GM03348 (cell line): ENCODE results near the gene LIF.

ENCODE experiments used
- DNase-seq: peaks from one replicate; pipeline ENCODE4 v3.0.0; 2012; ENCODE audit warnings: low spot score

Gene LIF

DNA sequence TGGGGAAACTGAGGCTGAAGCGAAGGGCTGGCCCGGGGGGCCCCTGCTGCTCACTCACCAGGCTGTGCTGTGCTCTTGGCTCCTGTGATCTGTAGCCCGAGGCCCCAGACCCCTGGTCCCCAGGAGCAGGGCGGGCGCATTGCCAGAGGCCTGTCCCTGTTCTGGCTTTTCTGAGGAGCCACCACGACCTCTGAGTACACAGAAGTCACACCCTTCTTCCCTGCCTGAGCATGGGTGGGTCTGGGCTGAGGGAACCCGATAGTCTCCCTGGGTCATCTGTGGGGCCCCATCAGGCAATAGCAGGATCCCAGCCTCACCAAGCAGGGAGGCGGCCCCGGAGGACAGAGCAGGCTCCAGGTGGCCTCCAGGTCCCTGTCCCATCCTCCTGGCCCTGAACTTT is 37.6 kb upstream of the LIF start:
- DNase-seq, result no peak

DNA sequence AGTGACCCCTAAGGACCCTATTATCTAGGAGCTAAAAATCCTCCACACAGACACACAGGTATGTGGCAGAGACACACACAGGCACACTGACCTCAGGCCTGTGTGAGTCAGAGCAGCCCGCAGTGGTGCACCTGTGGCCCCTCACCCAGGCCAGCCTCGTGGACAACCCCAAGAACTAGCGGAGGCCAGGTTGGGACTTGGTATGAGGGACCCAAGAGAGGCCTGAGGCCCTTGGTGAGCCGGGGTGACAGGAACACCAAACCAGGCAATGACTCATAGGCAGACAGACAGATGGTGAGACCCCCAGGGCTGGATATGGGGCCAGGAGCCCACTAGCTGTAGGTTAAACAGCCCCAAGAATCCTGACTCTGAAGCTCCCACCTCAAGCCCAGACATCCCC is 36.8 kb upstream of the LIF start:
- no peak for DNase-seq

DNA sequence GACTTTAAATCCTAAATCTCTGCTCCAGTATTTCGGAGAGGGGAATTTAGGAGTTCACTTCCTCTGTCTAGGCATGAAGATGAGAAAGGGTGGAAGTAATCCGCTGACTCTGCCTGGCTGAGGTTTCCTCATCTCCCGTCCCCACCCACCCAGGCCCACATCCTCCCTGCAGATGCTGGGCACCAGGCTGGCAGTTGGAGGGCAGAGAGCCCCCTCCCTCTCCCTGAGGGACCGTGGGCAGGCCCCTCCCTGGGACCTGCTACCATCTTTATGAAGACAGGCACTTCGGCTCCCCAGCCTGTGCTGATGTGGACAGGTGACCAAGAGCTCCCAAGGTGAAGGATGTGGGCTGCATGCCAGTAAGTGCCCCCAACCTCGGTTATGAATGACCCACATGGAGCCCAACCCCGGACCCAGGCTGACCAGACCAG is 36.1 kb upstream of the LIF start:
- DNase-seq, result no peak

DNA sequence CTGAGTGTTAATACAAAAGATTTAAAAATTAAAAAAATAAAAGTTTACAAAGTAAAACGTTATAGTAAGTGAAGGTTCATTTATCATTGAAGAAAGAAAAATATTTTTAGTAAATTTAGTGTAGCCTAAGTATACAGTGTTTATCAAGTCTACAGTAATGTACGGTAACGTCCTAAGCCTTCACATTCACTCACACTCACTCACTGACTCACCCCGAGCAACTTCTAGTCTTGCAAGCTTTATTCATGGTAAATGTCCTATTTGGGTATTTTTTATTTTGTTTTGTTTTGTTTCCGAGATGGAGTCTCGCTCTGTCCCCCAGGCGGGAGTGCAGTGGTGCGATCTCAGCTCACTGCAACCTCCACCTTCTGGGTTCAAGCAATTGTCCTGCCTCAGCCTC is 33.9 kb upstream of the LIF start:
- DNase-seq, result no peak

DNA sequence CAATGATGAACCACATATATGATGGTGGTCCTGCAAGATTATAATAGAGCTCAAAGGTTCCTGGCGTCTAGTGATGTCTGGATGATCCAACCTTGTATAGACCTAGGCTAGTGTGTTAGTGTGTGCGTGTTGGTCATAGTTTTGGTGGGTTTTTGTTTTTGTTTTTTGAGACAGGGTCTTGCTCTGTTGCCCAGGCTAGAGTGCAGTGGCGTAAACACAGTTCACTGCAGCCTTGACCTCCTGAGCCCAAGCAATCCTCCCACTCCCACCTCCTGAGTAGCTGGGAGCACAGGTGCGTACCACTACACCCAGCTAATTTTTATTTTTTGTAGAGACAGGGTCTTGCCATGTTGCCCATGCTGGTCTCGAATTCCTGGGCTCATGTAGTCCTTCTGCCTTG is 33.4 kb upstream of the LIF start:
- DNase-seq, result no peak

DNA sequence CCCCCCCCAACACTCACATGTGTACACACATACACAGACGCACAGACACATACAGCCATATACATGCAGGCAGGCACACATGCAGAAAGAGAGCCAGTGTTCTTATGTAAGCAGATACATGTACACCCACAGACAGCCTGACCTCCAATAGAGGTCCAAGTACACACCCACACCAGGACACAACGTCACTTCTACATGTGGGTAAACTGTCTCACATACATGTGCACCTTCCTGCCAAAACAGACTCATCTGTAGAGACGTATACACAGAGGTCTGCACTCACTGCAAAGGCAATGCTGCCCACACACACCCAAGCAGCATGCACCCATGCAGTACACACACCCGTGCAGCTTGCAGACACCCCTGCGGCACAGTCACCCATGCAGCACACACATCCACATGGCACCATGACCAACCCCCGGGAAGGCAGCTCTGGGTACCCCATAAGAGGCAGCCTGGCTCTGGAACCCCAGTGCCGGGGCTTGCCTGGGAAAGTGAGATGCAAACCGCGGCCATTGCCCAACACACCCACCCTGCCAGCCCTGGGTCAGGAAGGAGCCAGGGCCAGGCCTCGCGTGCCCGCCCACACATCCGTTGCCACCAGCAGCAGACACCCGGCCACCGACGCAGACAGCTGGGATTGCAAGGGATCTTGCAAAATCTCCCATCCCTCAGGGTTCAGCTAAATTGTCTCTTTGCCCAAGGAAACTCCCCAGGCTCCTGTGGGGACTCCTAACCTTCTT is 32.7 kb upstream of the LIF start:
- peak; percentile 70 for DNase-seq

DNA sequence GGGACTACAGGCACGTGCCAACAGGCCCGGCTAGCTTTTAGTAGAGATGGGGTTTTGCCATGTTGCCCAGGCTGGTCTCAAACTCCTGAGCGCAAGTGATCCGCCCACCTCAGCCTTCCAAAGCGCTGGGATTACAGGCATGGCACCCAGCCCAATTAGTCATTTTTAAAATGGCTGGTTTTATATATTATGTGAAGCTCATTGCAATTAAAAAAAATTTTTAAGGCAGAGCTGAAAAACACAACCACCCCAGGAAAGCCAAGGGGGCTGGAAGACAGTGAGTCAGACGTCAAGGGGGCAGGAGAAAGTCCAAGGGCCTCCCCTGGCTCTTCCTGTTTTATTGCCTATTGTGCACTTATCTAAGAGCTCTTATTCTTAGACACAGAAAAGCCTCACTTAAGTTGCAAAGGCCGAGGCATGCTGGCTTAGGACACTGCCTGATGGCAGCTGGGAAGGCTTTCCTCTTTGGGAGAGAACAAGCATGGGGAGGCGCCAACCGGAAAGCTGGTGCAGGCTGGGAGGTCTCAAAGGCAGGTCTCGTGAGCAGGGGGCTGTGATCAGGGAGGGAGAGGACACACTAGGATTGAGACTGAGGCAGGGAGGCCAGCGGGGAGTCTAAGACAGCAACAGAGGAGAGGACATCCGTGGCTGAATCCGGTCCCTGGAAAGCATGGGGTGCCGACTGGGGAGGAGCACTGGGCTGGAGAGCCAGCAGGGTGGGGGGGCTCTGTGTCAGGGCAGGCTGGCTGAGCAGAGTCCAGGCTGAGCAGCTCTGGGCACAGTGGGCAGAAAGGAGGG is 31.2 kb upstream of the LIF start:
- peak; percentile 75 for DNase-seq

DNA sequence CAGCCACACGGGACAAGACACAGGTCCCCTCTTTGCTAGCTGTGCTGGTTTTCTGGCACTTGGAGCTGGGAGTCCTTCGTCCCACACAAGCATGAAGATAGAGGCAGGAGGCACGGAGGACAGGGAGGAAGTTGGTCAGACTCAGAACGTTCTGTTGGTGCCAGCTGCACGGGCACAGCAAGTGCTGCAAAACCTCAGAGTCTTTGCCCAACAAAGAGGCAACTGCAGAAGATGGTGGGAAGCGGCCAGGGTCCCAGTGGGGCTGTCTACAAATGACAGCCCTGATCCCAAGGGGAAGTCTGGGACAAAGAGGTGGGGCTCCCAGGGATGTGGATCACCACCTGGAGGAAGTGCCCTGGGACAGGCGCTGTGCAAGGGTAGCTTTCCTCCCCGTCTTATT is 29.5 kb upstream of the LIF start:
- no peak for DNase-seq

DNA sequence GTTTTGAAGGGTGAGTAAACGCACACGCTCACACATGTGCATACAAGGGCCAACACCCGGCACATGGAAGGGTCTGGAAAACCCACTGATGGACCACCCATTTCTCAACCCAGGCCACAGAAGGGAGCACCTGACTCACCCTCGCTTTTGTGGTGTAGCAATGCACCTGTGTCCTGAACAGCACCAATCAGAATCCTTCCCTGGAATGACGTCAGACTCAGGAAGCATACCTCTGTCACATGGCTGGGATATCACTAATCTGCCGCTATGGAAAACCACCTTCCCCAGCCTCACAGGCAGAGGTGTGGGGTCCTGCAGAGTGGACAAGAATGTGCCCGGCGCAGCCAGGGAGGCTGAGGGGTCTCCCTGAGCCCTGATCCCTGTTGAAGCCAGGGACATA is 29.1 kb upstream of the LIF start:
- no peak for DNase-seq

DNA sequence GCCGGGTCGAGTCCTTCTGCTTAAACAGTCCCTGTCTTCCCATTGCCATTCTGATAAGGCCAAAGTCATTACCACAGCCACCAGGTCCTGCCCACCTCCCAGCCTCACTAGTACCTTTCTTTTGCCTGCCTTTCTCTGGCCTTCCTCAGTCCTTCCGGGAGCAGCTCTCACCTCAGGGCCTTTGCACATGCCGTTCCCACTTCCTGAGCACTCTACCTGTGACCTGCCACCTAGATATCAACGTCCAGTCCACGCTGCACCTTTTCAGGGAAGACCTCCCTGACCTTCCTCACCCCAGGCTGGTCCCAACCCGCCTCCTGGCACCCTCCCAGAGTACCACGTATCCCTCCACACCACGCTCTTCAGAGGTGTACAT is 27.9 kb upstream of the LIF start:
- DNase-seq, result no peak

DNA sequence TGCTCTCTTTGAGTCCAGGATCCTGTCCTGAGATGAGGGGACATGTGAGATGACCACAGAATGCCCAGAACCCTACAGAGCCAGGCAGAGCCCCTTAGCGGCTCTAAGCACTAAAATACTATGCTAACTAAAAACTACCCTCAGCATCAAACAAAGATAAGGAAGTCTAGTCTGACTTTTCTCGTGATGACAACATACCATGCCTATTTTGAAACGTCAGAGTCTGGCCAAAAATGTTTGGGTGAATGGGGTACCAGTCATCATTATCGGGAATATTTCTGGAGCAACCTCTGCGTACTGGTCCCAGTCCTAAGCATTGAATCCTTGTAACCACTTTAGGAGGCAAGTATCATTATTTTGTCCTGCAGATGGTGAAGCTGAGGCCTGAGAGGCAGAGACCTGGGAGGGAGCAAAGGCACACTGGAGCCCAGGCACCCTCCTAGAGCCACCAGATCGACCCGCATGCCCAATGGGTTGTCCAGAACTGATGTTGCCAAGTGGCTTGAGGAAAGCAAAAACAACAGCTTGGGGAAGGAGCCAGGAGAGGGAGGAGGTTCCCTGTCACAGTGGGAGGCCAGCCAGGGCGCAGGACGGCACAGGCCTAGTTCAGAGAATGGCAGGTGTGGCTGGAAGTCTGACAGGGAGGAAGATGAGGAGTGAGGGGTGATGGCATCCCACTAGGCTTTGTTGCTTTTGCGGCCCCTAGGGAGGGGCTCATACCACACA is 27.3 kb upstream of the LIF start:
- DNase-seq, result no peak

DNA sequence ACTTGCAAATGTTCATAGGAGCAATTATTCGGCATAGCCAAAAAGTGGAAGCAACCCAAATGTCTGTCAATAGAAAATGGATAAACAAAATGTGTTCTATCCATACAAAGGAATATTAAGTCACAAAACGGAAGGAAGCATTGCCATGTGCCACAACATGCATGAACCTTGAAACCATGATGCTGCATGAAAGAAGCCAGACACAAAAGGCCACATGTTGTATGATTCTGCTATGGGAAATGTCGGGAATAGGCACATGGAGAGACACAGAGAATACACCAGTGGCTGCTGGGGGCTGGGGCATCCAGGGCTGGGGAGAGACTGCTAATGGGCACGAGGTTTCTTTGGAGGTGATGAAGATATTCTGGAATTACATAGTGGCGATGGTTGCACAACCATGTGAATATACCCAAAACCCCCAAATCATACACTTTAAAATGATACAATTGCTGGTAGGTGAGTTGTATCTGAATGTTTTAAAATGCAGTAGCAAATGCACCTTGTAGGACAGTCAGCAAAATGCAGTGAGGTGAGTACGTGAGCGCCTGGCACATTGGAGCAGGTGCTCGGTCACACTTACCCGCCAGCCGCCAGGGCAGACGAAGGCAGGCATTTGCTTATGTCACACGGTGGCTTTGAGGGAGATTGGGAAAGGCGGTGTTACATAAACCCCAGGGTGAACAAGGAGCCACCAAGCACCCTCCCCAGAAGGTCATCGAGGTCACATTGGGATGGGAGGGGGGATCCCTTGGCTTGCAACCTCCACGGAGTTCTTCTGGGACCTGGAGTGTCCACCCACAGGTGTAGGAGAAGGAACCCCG is 26.4 kb upstream of the LIF start:
- DNase-seq, result no peak

DNA sequence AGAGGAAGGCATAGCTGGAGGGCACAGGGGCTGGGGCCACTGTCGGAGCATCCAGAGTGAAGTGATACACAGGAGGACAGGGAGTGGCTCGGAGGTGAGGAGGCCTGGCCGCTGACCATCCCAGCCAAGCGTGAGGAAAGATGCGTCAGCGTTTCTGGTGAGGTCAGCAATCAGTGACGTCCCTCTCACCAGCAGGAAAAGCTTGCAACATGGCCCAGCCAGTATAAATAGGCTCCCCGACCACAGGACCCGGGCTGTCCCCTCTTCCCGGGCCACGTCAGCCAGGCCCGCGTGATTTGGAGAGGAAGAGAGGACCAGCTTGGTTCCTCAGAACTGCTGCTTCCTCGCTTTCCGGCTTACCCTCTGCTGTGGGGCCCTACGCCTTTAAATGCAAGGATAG is 24.3 kb upstream of the LIF start:
- no peak for DNase-seq

DNA sequence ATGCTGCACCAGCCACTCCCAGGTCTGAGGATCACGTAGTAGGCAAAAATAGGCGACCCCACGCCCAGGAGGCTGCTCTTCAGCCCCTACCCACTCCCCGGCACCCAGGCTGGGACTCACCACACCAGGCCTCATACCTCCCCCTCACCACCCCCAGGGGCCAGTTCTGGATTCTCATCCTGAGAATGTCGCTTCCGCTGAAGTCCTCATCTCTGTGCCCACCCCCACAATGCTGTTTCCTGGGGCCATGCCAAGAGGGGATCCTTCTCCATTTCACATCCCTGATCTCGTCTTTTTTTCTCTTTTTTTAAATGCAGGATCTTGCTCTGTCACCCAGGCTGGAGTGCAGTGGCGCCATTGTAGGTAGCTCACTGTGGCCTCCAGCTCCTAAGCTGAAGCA is 21.8 kb upstream of the LIF start:
- no peak for DNase-seq

DNA sequence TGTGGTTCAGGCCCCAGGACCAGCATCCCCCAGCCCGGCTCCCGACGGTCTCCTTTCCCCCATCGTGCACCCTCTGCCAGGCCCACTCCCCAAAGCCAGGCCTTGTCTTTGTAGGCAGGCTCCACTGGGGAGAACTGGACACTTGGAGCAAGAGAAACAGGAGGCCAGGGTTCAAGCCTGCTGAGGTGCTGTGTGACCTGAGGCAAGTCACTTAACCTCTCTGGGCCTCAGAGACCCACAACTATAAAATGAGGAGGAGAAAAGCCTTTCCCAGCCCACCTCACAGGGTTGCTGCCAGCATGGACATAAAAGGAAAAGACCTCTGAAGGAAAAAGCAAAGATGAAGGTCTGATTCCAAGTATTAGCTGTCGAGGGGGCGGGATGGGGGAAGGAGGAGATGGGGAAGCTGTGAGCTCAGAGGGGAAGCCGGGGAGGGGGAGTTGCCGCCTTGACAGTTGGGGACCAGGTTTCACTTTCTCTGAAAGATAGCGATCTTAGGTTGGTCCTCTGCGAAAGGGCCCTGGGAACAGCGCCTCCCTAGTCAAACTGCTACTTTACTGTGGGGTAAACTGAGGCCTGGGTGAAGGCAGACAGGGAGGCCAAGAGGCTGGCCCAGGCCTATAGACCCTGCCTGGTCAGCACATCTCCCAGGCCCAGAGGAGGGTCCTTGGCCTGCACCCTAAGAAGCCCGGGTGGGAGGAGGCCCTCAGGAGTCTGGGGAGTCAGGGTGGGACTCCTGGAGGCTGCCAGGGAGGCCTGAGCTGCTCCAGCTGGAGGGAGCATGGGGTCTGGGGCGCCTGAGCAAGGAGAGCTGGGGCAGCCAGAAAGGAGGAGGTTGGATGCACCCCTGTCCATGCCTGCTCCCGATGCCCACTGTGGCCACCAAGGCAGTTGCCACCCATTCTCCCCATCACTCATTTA is 21.1 kb upstream of the LIF start:
- DNase-seq, result no peak

DNA sequence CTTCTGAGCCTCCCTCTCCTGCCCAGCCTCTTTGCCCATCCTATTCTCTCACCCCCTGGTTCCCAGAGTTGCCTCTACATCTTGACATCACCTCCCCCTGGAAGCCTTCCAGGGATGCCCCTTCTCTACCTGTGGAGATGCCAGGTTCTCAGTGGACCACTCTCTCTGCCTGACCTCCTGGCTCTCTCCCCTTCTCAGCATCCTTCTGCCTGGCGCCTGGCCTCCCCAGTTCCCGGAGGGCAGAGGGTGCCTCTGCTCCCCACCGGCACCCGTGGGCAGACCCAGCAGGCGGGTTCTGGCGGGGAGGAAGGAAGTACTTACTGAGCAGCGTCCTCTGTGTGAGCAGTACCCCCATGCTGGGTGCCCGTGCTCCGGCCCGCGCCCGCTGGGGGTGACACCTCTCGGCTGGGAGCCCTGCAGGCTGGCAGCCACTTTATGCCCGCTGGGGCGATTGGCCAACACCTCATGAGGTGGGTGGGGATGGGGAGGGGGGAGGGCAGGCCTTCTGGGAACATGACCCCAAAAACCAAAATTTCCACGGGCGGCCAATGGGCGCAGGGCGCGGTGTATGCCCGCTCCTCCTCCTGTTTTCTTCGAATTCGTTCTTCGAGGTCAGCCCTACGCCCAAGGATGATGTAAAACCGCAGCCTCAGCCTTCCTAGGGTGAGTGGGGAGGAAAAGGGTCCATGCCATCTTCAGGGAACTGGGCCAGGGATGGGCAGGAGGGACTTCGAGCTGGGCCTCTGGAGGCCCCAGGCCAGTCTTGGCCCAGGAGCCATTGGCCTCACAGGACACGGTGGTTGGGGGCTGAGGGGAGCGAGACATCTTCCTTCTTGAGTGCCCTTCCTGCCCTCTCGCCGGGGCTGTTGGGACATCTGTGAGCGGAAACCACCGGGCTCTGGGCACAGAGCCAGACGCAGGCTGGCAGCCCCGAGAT is 20.2 kb upstream of the LIF start, which contains the start of gene OSM:
Gene OSM, minus strand, starts transcription at position 407 of the 937 bp plus-strand sequence. Its CDS starts 52 bp downstream, at position 355.
- DNase-seq, result no peak

DNA sequence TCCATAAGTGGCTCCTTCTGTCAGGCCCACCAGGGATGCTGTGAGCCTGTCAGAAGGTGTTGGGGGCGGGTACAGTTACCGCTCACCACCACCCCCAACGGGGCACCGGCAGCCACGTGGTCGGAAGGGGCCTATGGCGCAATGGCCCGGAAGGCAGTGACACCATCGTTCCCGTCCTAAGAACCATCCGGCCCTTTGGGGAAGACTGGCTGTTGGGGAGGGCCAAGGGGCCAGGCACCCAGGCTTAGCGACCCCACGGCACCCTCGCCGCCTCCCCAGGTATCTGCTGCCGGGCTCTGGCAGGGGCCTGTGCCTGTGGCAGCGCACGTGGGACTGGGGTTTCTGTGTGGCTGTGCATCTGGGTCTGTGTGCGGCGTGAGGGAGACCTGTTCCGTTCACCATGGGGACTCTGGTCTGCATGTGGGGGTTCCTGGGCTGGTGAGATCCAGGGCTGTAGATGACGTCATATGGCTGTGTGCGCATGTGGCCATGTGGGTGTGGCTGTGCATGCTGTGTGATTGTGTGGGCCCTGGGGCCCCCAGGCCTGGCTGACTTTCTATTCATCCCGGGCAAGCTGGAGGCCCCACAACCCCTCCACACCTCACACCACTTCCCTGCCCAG is 19.4 kb upstream of the LIF start:
- no peak for DNase-seq

DNA sequence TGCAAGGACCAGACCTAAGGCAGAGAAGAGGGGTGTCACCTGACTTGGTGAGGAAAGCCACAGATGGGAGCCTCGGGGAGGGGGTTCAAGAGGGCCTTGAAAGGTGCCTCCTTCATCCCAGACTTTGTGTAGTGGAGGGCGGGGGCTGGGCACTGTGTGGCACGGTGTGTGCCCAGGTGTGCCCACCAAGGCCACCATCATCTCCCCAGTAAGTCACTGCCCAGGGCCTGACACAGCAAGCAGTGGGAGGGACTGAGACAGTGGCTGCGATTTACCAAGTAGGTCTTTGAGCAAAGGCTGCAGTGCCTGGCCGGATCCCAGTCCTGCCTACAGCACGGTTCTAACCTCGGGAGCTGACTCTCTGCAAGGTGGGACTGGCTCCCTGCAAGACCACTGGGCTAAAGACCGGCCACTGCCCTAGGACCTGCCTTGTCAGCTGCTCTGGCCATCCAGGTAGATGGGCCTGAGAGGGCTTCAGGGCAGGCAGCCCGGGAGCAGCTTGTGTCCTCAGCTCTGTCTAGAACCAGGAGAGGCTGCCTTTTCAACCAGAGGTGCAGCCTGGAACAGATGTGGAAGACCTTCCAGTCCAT is 18.7 kb upstream of the LIF start:
- DNase-seq, result no peak

DNA sequence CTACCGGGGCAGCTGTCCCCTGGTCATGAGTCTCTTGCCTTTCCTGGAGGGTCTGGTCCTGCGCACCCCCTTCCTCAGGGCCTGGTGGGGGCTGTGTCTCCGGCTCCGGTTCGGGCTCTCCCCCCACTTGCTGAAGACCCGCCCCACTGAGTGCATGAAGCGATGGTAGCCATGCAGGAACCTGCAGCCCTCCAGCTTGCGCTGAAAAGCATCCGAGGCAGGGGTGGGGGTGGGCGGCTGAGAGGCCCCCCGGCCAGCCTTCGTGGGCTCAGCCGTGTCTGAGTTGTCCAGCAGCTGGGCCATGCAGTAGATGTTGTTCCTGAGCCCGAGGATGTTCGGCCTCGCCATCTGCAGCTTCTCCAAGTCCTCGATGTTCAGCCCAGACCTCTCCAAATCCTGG is 17.3 kb upstream of the LIF start:
- DNase-seq, result no peak
